Measurements from ENCODE around the gene OSBPL1A. TPM values are rescaled to one million over a fixed set of nuclear protein-coding genes. Genes with fewer than 3 reads are reported as not detected.
A peak's percentile ranks its signal among the peaks of the same experiment; 100 is the strongest.

The OSBPL1A gene
- total RNA-seq, 1 donor from 2014 or later, result 18.3 TPM

DNA sequence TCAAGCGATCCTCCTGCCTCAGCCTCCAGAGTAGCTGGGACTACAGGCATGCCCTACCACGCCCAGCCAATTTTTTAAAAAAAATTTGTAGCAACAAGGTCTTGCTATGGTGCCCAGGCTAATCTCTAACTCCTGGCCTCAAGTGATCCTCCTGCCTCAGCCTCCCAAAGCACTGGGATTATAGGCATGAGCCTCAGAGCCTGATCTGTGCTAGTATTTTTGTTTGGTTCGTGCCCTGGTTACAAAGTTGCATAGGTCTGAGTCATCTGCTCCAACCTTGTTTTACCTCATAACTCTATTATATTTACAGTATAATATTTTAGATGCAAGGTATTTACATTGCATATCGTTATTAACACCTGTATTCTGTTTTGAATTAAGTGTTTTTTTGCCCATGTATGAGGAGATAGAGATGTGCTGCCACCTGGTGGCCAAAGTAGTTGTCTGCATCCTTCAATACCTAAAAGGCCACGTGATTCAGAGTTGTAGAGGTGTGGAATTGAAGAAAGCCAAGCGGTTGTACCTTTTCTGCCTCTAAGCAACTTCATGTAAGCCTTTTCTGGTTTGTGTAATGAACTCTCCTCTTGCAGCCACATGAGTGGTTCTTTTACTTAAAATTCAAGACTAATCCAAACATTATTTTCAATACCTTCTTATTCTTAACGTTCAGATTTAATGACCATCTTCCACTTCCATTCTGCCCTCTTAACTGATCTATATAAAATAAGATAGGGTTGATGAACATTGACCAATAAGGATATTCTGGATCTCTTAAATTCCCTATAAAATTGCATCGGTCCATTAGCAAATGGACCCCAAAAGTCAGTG lies 278.7 kb downstream of the OSBPL1A start:
- peak; percentile 70 for TF ChIP-seq CTCF (IDR thresholded peaks at IDR 0.05; ENCODE audit: insufficient read depth, low read length, poor library complexity, severe bottlenecking)
- no peaks in the 10 kb centered on the region for H3K36me3 ChIP-seq (ENCODE audit: control insufficient read depth, insufficient read depth, low read length)
- no peaks in the 10 kb centered on the region for H3K27me3 ChIP-seq (ENCODE audit: control insufficient read depth, insufficient read depth, low read length)
- DNase-seq (ENCODE audit: low read depth), result peak; percentile 12
- no peak overlapping the region for H3K4me3 ChIP-seq (ENCODE audit: low read depth, low read length)

GRCh38 chr18:24115628-24116027 lies 282.0 kb downstream of the OSBPL1A start:
- no peaks in the 10 kb centered on the region for H3K27me3 ChIP-seq (ENCODE audit: control insufficient read depth, insufficient read depth, low read length)
- no peak for TF ChIP-seq CTCF (IDR thresholded peaks at IDR 0.05; ENCODE audit: insufficient read depth, low read length, poor library complexity, severe bottlenecking)
- no peak overlapping the region for H3K4me3 ChIP-seq (ENCODE audit: low read depth, low read length)
- H3K36me3 ChIP-seq (ENCODE audit: control insufficient read depth, insufficient read depth, low read length), result no peaks in the 10 kb centered on the region
- DNase-seq (ENCODE audit: low read depth), result no peak

GRCh38 chr18:24114924-24115549 lies 282.6 kb downstream of the OSBPL1A start:
- no peaks in the 10 kb centered on the region for H3K27me3 ChIP-seq (ENCODE audit: control insufficient read depth, insufficient read depth, low read length)
- no peak overlapping the region for H3K4me3 ChIP-seq (ENCODE audit: low read depth, low read length)
- no peak for TF ChIP-seq CTCF (IDR thresholded peaks at IDR 0.05; ENCODE audit: insufficient read depth, low read length, poor library complexity, severe bottlenecking)
- no peak for DNase-seq (ENCODE audit: low read depth)
- no peaks in the 10 kb centered on the region for H3K36me3 ChIP-seq (ENCODE audit: control insufficient read depth, insufficient read depth, low read length)

- H3K36me3 ChIP-seq (ENCODE audit: control insufficient read depth, insufficient read depth, low read length), result no peaks in the 10 kb centered on the region
- H3K4me3 ChIP-seq (ENCODE audit: low read depth, low read length), result no peak overlapping the region
- peak; percentile 55 for DNase-seq (ENCODE audit: low read depth)
- no peak for TF ChIP-seq CTCF (IDR thresholded peaks at IDR 0.05; ENCODE audit: insufficient read depth, low read length, poor library complexity, severe bottlenecking)
- H3K27me3 ChIP-seq (ENCODE audit: control insufficient read depth, insufficient read depth, low read length), result no peaks in the 10 kb centered on the region
Measured at GRCh38 chr18:24112874-24113615, 284.6 kb downstream of the OSBPL1A start.

DNA sequence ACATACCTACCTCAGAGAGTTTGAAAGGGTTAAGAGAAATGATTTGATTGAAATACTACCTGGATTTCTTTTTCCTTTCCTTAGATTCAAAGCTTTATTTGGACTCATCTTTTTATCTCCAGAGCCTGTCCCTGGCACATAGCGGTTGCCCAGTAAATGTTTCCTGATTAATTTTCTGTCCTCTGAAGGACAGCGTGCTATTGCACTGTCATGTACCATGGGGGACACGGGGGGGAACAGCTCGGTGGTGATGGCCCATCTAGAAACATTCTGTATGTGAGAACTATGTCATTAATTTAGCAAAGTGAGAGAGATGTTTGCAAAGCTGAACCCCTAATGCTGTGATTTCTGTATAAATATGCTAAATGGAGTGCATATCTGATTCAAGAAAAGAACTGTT lies 285.2 kb downstream of the OSBPL1A start:
- Histone ChIP-seq H3K27me3 (ENCODE audit: control insufficient read depth, insufficient read depth, low read length) (no peaks in the 10 kb centered on the region), H3K4me3 (ENCODE audit: low read depth, low read length) (no peak overlapping the region)
- no peak for DNase-seq (ENCODE audit: low read depth)

More for the DNA sequence above, 285.2 kb downstream of the OSBPL1A start:
- TF ChIP-seq CTCF (IDR thresholded peaks at IDR 0.05; ENCODE audit: insufficient read depth, low read length, poor library complexity, severe bottlenecking), result no peak
- H3K36me3 ChIP-seq (ENCODE audit: control insufficient read depth, insufficient read depth, low read length), result no peaks in the 10 kb centered on the region

Other genes starting within 250 kb of the OSBPL1A start
- gene IMPACT, start 28.8 kb upstream of the OSBPL1A start, total RNA-seq, result 31.5 and 37.7 TPM in 2 replicates
- gene HRH4, start 62.8 kb upstream of the OSBPL1A start, total RNA-seq, result 0.07 TPM in 1 of 2 replicates, not detected in the other

All from kidney epithelial cell (primary cell).